Mesothelial cell of epicardium (in vitro differentiated cells): ENCODE measurements around the gene POLA2. TPM values are rescaled to one million over a fixed set of nuclear protein-coding genes. Genes with fewer than 3 reads are reported as not detected.
"Not testable (repeated sequence)": the region's sequence is repeated elsewhere in the genome, so short reads cannot be mapped to it uniquely, and the experiment has no call there.

Experiments
- DNase-seq, 2 experiments: peaks; one replicate each; pipeline ENCODE4 v3.0.0; 2021; ENCODE audit warnings: low spot score in 2 of 2; ENCODE audit not compliant: unreplicated experiment in 2 of 2
- H3K27ac Mint-ChIP-seq: 2 replicates; pipeline ENCODE4 v1.8.0; 2021; ENCODE audit warnings: mixed read lengths
- H3K27me3 Mint-ChIP-seq: 2 replicates; pipeline ENCODE4 v1.8.0; 2021; ENCODE audit warnings: low read depth, mixed read lengths
- H3K36me3 Mint-ChIP-seq: 2 replicates; pipeline ENCODE4 v1.8.0; 2021; ENCODE audit warnings: mixed read lengths
- H3K4me1 Mint-ChIP-seq: 2 replicates; pipeline ENCODE4 v1.8.0; 2021; ENCODE audit warnings: mixed read lengths
- H3K4me3 Mint-ChIP-seq: 2 replicates; pipeline ENCODE4 v1.8.0; 2021; ENCODE audit warnings: mild to moderate bottlenecking, moderate library complexity, mixed read lengths
- H3K9me3 Mint-ChIP-seq: 2 replicates; pipeline ENCODE4 v1.8.0; 2021; ENCODE audit warnings: mixed read lengths
- CTCF ChIP-seq: fragments of 200-600 bp; sonication (generic); IDR thresholded peaks from one replicate; pipeline ENCODE4 v1.5.0; 2021; ENCODE audit warnings: antibody characterized with exemption; ENCODE audit not compliant: unreplicated experiment
- total RNA-seq: library from RNA; stranded (reverse); gene quantifications from 3 replicates; pipeline ENCODE4 v1.2.1, GENCODE V29; 2021

Gene POLA2
- total RNA-seq, 1 donor from 2014 or later, result 16.1 TPM

DNA sequence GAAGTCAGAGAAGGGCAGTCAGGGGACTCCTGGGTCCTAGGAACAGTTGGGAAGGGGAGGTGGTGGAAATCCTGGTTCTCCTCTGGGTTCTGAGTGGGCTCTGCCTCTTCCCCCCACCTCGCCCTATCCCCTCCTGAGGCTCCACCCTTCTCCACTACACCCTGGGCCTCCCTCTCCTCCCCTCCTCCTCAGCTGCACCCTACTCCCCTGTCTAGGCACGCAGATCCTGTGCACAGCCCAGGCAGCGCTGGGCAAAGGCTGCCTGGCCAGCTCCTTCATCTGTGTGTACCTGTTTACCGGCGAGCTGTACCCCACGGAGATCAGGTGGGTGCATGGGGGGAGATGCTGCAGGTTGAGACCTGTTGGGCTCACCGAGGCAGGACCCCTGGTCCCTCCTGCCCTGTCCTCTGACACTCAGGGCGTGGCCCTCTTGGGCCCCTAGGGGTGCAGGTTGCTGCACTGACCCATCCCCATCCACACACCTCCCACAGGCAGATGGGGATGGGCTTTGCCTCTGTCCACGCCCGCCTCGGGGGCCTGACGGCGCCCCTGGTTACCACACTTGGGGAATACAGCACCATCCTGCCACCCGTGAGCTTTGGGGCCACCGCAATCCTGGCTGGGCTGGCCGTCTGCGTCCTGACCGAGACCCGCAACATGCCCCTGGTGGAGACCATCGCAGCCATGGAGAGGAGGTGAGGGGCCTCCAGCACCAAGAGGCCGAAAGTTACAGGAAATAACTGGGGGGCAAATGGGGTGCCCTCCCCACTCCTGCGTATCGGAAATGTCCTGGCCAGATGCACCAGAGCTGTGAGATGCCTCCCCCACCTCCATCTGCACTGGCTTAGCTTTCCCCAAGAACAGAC lies 25.3 kb upstream of the POLA2 start:
- H3K9me3 Mint-ChIP-seq, result no peaks in the 10 kb centered on the region
- no peak for DNase-seq
- H3K27ac Mint-ChIP-seq, result no peak overlapping the region
- no peaks in the 10 kb centered on the region for H3K27me3 Mint-ChIP-seq
- no peak overlapping the region for H3K4me3 Mint-ChIP-seq
- no peak for TF ChIP-seq CTCF
- no peaks in the 10 kb centered on the region for H3K36me3 Mint-ChIP-seq
- H3K4me1 Mint-ChIP-seq, result no peaks in the 10 kb centered on the region

GRCh38 chr11:65238302-65238701 lies 23.5 kb upstream of the POLA2 start:
- H3K27ac Mint-ChIP-seq, H3K9me3 Mint-ChIP-seq, H3K27me3 Mint-ChIP-seq, H3K36me3 Mint-ChIP-seq, DNase-seq, H3K4me1 Mint-ChIP-seq, H3K4me3 Mint-ChIP-seq: not testable (repeated sequence)

GRCh38 chr11:65241134-65241533 lies 20.6 kb upstream of the POLA2 start:
- Mint-ChIP-seq H3K36me3 (no peaks in the 10 kb centered on the region), H3K4me1 (no peaks in the 10 kb centered on the region), H3K4me3 (no peak overlapping the region), H3K27ac (no peak overlapping the region), H3K9me3 (peaks cover 4% of the 10 kb centered on the region), H3K27me3 (no peaks in the 10 kb centered on the region)
- no peak for TF ChIP-seq CTCF
- DNase-seq, result no peak

DNA sequence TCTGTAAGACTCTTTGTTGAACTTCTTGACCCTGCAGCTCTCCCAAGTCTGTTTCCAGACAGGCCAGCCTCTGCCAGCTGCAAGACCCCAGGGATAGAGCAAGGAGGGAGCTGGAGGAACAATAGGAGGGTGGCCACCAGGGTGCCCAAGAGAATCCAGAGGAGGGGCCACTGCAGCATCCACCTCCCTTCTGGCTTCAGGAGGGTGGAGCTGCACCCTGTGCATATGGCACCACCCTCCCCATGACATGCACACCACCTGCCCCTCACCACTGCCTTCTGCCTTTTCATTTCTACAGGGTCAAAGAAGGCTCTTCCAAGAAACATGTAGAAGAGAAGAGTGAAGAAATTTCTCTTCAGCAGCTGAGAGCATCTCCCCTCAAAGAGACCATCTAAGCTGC lies 20.1 kb upstream of the POLA2 start:
- no peak for DNase-seq
- H3K4me1 Mint-ChIP-seq, result no peaks in the 10 kb centered on the region
- H3K36me3 Mint-ChIP-seq, result no peaks in the 10 kb centered on the region
- H3K27ac Mint-ChIP-seq, result no peak overlapping the region
- no peak overlapping the region for H3K4me3 Mint-ChIP-seq
- TF ChIP-seq CTCF, result no peak
- H3K9me3 Mint-ChIP-seq, result peaks cover 4% of the 10 kb centered on the region
- no peaks in the 10 kb centered on the region for H3K27me3 Mint-ChIP-seq

- no peaks in the 10 kb centered on the region for H3K27me3 Mint-ChIP-seq
- H3K27ac Mint-ChIP-seq, result no peak overlapping the region
- no peak for DNase-seq
- no peaks in the 10 kb centered on the region for H3K36me3 Mint-ChIP-seq
- no peaks in the 10 kb centered on the region for H3K4me1 Mint-ChIP-seq
- no peak for TF ChIP-seq CTCF
- H3K4me3 Mint-ChIP-seq, result no peak overlapping the region
- peaks cover 4% of the 10 kb centered on the region for H3K9me3 Mint-ChIP-seq
Measured at GRCh38 chr11:65242389-65242788, 19.4 kb upstream of the POLA2 start.

DNA sequence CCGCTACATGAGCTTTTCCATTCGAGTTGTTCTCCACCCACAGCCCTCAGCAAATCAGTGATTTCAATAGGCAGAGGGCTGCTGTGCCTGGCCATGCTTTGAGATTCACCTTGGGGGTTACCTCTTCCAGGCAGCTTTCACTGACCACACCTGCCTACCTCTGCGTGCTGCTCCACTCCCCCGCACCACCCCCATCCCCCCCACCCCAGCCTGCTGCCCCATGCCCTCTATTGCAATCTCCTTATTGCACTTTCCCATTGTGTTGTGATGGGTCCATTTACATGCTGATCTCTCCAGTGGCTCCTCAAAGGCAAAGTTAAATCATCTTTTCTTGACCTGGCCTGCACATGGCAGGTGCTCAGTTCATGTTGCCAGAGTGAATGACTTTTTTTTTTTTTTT lies 18.0 kb upstream of the POLA2 start:
- H3K36me3 Mint-ChIP-seq, result no peaks in the 10 kb centered on the region
- H3K4me3 Mint-ChIP-seq, result no peak overlapping the region

GRCh38 chr11:65245046-65245445 lies 16.7 kb upstream of the POLA2 start:
- H3K4me1 Mint-ChIP-seq, H3K36me3 Mint-ChIP-seq, H3K27me3 Mint-ChIP-seq, H3K27ac Mint-ChIP-seq, H3K9me3 Mint-ChIP-seq, DNase-seq, H3K4me3 Mint-ChIP-seq: not testable (repeated sequence)

More for the DNA sequence above, 18.0 kb upstream of the POLA2 start:
- DNase-seq, result no peak
- Mint-ChIP-seq H3K27ac (no peak overlapping the region), H3K4me1 (no peaks in the 10 kb centered on the region), H3K9me3 (peaks cover 4% of the 10 kb centered on the region), H3K27me3 (no peaks in the 10 kb centered on the region)
- no peak for TF ChIP-seq CTCF
